Upper lobe of left lung (tissue), 4 donors: ENCODE measurements around the gene SCN2A.

Source experiments
- EP300 ChIP-seq, 4 donors: sonication (generic); formaldehyde crosslinking; IDR thresholded peaks; one replicate each; pipeline ENCODE4 v1.5.1; 2017; ENCODE audit warnings: antibody characterized with exemption in 4 of 4, control low read depth in 2 of 4
- POLR2A ChIP-seq, 4 donors: fragments of 450-650 bp; IDR thresholded peaks; one replicate each; pipeline ENCODE4 v1.5.1; 2016 to 2017; ENCODE audit warnings: antibody characterized with exemption in 4 of 4, mild to moderate bottlenecking in 2 of 4
- TF ChIP-seq, protein P1 (sequence below), 6 experiments: fragments of 450-650 bp in 4 of 6; fragments of 200-600 bp in 2 of 6; sonication (generic) in 2 of 6; IDR thresholded peaks; one replicate each; pipeline ENCODE4 v1.5.1; 2016 to 2019; ENCODE audit warnings: antibody characterized with exemption in 6 of 6

DNA sequence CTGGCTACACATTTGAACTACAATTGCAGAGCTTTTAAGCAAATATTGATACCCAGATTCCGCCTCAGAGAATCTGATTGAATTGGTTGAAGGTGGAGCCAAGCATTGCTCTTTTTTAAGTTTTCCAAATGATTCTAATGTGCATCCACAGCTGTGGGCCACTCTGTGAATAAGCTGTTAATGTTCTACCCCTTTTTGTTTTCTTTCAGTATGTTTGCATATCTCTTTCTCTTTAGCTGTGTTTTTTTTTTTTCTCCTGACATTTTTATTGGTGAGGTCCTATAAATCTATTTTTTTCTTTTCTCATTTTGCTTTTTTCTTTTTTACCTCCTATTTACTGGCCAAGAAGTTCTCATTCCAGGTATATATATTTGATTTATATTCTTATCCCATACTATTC is 41.9 kb upstream of the SCN2A start:
- no peak for TF ChIP-seq POLR2A (IDR thresholded peaks at IDR 0.05)
- TF ChIP-seq, protein P1, sequence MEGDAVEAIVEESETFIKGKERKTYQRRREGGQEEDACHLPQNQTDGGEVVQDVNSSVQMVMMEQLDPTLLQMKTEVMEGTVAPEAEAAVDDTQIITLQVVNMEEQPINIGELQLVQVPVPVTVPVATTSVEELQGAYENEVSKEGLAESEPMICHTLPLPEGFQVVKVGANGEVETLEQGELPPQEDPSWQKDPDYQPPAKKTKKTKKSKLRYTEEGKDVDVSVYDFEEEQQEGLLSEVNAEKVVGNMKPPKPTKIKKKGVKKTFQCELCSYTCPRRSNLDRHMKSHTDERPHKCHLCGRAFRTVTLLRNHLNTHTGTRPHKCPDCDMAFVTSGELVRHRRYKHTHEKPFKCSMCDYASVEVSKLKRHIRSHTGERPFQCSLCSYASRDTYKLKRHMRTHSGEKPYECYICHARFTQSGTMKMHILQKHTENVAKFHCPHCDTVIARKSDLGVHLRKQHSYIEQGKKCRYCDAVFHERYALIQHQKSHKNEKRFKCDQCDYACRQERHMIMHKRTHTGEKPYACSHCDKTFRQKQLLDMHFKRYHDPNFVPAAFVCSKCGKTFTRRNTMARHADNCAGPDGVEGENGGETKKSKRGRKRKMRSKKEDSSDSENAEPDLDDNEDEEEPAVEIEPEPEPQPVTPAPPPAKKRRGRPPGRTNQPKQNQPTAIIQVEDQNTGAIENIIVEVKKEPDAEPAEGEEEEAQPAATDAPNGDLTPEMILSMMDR (IDR thresholded peaks at IDR 0.05), result no peak
- no peak for TF ChIP-seq EP300 (IDR thresholded peaks at IDR 0.05)
